T-cell (primary cell): ENCODE measurements around the gene SYAP1. TPM values are rescaled to one million over a fixed set of nuclear protein-coding genes. Genes with fewer than 3 reads are reported as not detected.

Experiments
- ATAC-seq, 4 experiments: fragments of 200-7000 bp in 3 of 4; fragments of 150-1000 bp in 1 of 4; cut with Tn5 transposase; replicated peaks in 1 of 4; 1 replicate in 3 of 4; 2 replicates in 1 of 4; pipeline ENCODE4 v1.10.0; 2021; ENCODE audit warnings: moderate library complexity in 3 of 4, mild to moderate bottlenecking in 2 of 4, moderate number of reproducible peaks in 1 of 4
- CTCF ChIA-PET, 2 donors: fragments of 300-600 bp; sonication (Branson Sonifier 250); formaldehyde crosslinking; loops; one replicate each; lab custom pipeline; 2022; ENCODE audit warnings: antibody characterized with exemption in 2 of 2; lab: Charles Lee
- POLR2A ChIA-PET, 2 donors: fragments of 300-600 bp; sonication (Branson Sonifier 250); formaldehyde crosslinking; loops; one replicate each; lab custom pipeline; 2022; ENCODE audit warnings: antibody characterized with exemption in 2 of 2; lab: Charles Lee
- DNase-seq, 35 experiments: peaks; one replicate each; pipeline versions ENCODE4 v3.0.0 to v3.0.0-alpha.2; 2013 to 2023
- H3K27ac ChIP-seq: one replicate; pipeline ENCODE4 v1.5.1; 2013; ENCODE audit warnings: low read length
- H3K27me3 ChIP-seq, 2 experiments: replicated peaks in 1 of 2; 1 replicate in 1 of 2; 2 replicates in 1 of 2; pipeline versions ENCODE4 v1.6.1 to v1.7.0; 2013; ENCODE audit warnings: low read length in 1 of 2, mixed read lengths in 1 of 2; ENCODE audit not compliant: control insufficient read depth in 2 of 2, insufficient read depth in 2 of 2; ENCODE audit errors: extremely low read depth in 1 of 2
- H3K36me3 ChIP-seq, 2 donors: 1 replicate in 1 of 2; 2 replicates in 1 of 2; pipeline versions ENCODE4 v1.6.1 to v1.7.0; 2013; ENCODE audit warnings: low read length in 1 of 2; ENCODE audit not compliant: control insufficient read depth in 2 of 2, insufficient read depth in 1 of 2; ENCODE audit errors: extremely low read depth in 1 of 2
- H3K4me1 ChIP-seq, 2 experiments: 1 replicate in 1 of 2; 2 replicates in 1 of 2; pipeline versions ENCODE4 v1.6.1 to v1.7.0; 2013; ENCODE audit warnings: low read length in 2 of 2, mixed read lengths in 1 of 2; ENCODE audit not compliant: insufficient read depth in 2 of 2, control insufficient read depth in 1 of 2; ENCODE audit errors: extremely low read depth in 1 of 2
- H3K4me3 ChIP-seq, 2 donors: 1 replicate in 1 of 2; 2 replicates in 1 of 2; pipeline versions ENCODE4 v1.5.1 to v1.7.0; 2013; ENCODE audit warnings: mild to moderate bottlenecking in 2 of 2, low read length in 1 of 2, moderate library complexity in 1 of 2; ENCODE audit not compliant: control insufficient read depth in 1 of 2; ENCODE audit errors: extremely low read depth in 1 of 2
- H3K9me3 ChIP-seq: 2 replicates; pipeline ENCODE4 v1.7.0; 2013
- H3K27ac Mint-ChIP-seq, 2 donors: one replicate each; pipeline ENCODE4 v1.8.0; 2020 to 2021; ENCODE audit warnings: mild to moderate bottlenecking in 2 of 2, mixed read lengths in 2 of 2
- H3K27me3 Mint-ChIP-seq, 2 donors: one replicate each; pipeline ENCODE4 v1.8.0; 2021 to 2022; ENCODE audit warnings: mixed read lengths in 2 of 2
- H3K36me3 Mint-ChIP-seq: one replicate; pipeline ENCODE4 v1.8.0; 2021; ENCODE audit warnings: mixed read lengths
- H3K4me1 Mint-ChIP-seq, 3 donors: one replicate each; pipeline ENCODE4 v1.8.0; 2020 to 2022; ENCODE audit warnings: mixed read lengths in 3 of 3, mild to moderate bottlenecking in 1 of 3
- H3K4me3 Mint-ChIP-seq, 3 donors: one replicate each; pipeline ENCODE4 v1.8.0; 2020 to 2022; ENCODE audit warnings: mild to moderate bottlenecking in 3 of 3, mixed read lengths in 3 of 3, moderate library complexity in 3 of 3
- H3K9me3 Mint-ChIP-seq, 3 donors: one replicate each; pipeline ENCODE4 v1.8.0; 2020 to 2022; ENCODE audit warnings: mixed read lengths in 3 of 3
- WGBS: methylation state at CpG from one replicate; pipeline ENCODE4 v1.1.5; 2013; ENCODE audit warnings: missing lambda C conversion rate; ENCODE audit not compliant: insufficient coverage; 5-methylcytosine and 5-hydroxymethylcytosine counted together
- total RNA-seq, 35 experiments: library from RNA in 6 of 35; stranded (reverse) in 6 of 35; fragments of 120-200 nt in 1 of 35; gene quantifications; one replicate each; pipeline versions ENCODE4 v1.2.1 to v1.2.4 and lab custom pipeline; 2013 to 2026

SYAP1 gene
- total RNA-seq, 5 donors from 2014 or later (not counting 1 experiment from before 2014, with no cell fraction given): 12.5 to 53.2 (median 19.3) TPM

DNA sequence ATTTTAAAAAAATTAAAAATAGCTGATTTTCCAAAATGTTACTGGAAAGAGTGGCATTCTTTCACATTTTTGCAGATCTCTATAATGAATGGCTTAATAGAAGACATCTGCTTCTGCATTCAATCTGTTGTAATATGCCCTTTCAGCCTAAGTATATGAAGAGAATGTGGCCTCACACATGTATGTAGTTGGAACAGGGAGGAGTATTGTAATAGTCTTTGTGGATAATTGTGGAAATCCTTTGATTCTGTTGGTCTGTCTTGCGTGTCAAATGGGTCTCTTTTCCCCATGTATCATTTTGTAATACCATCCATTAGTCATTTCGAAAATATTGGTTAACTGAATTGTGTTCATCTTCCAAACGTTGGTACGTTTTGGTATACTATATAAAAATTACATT, 78.4 kb downstream of the SYAP1 start:
- ChIA-PET CTCF (no interaction called here), POLR2A (interaction anchor here in 1 of 2 donors (0.6 to 0.7 kb wide), 2 partner anchors 11 to 85 kb away, joined by 3 read pairs; partner anchors contain the start of gene CTPS2)
- Mint-ChIP-seq H3K36me3 (peaks cover 15% of the 10 kb centered on the region), H3K27me3 (no peaks in the 10 kb centered on the region), H3K9me3 (no peaks in the 10 kb centered on the region), H3K4me1 (peaks cover 17 to 34% (median 18%) of the 10 kb centered on the region in 3 donors), H3K4me3 (no peak overlapping the region), H3K27ac (no peak overlapping the region)
- H3K4me1 ChIP-seq: no peaks in the 10 kb centered on the region
- H3K27me3 ChIP-seq: no peaks in the 10 kb centered on the region
- no CpG with 5 or more reads among the region's 4 CpGs for WGBS
- H3K9me3 ChIP-seq: no peaks in the 10 kb centered on the region
- no peak overlapping the region for H3K4me3 ChIP-seq
- peaks cover 0 to 14% of the 10 kb centered on the region in 2 donors for H3K36me3 ChIP-seq
- no peak overlapping the region for H3K27ac ChIP-seq
- DNase-seq (no peak), ATAC-seq (no peak)

DNA sequence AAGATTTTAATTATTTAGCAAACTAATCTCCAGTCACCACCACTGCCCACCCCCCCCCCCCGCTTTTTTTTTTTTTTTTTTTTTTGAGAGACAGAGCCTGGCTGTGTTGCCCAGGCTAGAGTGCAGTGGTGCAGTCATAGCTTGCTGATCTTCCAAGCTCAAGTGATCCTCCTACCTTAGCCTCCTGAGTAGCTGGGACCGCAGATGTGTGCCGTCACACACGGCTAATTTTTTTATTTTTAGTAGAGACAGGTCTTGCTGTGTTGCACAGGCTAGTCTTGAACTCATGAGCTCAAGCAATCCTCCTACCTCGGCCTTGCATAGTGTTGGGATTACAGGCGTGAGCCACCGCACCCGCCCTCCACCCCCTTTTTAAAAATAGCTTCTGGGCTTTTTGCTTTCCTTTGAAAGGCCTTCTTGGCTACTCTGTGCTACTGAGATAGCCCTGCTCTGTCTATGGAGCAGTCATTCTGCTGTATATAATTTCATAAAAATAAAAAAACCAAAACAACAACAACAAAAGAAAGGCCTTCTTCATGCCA, 85.6 kb downstream of the SYAP1 start:
- Mint-ChIP-seq H3K4me3 (no peak overlapping the region), H3K4me1 (peaks cover 22 to 46% (median 30%) of the 10 kb centered on the region in 3 donors), H3K9me3 (no peaks in the 10 kb centered on the region), H3K27ac (no peak overlapping the region), H3K36me3 (peaks cover 4% of the 10 kb centered on the region), H3K27me3 (no peaks in the 10 kb centered on the region)
- no CpG with 5 or more reads among the region's 8 CpGs for WGBS
- no peak for ATAC-seq
- Histone ChIP-seq H3K27ac (no peak overlapping the region), H3K9me3 (no peaks in the 10 kb centered on the region), H3K4me3 (no peak overlapping the region), H3K36me3 (no peaks in the 10 kb centered on the region), H3K27me3 (no peaks in the 10 kb centered on the region), H3K4me1 (no peaks in the 10 kb centered on the region)
- ChIA-PET CTCF (interaction anchor here in 1 of 2 donors (0.6 kb wide), 1 partner anchor 65 kb away, joined by 4 read pairs; no protein-coding TSS in a partner anchor), POLR2A (interaction anchor here (0.5 to 0.6 kb wide), 7 partner anchors 23 to 1134 kb away, joined by 3 to 8 read pairs (median 4); no protein-coding TSS in a partner anchor)
- no peak for DNase-seq

DNA sequence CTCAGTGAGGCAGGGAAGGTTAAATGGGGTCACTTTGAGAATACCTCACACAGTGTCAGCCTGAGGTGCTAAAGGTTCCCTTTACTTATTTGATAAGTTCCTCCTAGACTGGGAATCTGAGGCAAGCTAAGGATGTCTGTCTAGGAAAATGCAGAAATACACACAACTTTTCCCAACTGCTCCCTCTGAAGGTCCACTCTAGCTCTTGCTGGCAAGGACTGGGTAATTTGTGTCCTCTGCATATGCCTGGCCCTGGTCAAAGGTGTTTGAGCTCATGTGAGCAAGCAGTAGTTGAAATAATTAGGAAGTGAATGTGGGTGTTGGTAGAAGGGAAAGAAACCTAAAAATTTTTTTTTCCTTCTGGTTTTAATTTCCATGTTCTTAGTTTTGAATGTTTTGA, 88.1 kb downstream of the SYAP1 start:
- CTCF ChIA-PET: interaction anchor here in 1 of 2 donors (0.6 kb wide), 1 partner anchor 288 kb away, joined by 3 read pairs; no protein-coding TSS in a partner anchor
- no peak overlapping the region for H3K4me3 Mint-ChIP-seq
- H3K36me3 Mint-ChIP-seq: peaks cover 4% of the 10 kb centered on the region
- H3K4me3 ChIP-seq: no peak overlapping the region
- ATAC-seq (peak in 1 of 4 experiments; percentile 24), DNase-seq (no peak)
- H3K9me3 Mint-ChIP-seq: no peaks in the 10 kb centered on the region
- H3K9me3 ChIP-seq: no peaks in the 10 kb centered on the region
- no peaks in the 10 kb centered on the region for H3K27me3 Mint-ChIP-seq
- H3K36me3 ChIP-seq: no peaks in the 10 kb centered on the region
- POLR2A ChIA-PET: interaction anchor here (0.6 kb wide), 2 partner anchors 12 to 37 kb away, joined by 3 to 10 read pairs; no protein-coding TSS in a partner anchor
- H3K4me1 Mint-ChIP-seq: peaks cover 28 to 40% (median 29%) of the 10 kb centered on the region in 3 donors
- no peak overlapping the region for H3K27ac ChIP-seq
- H3K27me3 ChIP-seq: no peaks in the 10 kb centered on the region
- no peaks in the 10 kb centered on the region for H3K4me1 ChIP-seq
- H3K27ac Mint-ChIP-seq: no peak overlapping the region

DNA sequence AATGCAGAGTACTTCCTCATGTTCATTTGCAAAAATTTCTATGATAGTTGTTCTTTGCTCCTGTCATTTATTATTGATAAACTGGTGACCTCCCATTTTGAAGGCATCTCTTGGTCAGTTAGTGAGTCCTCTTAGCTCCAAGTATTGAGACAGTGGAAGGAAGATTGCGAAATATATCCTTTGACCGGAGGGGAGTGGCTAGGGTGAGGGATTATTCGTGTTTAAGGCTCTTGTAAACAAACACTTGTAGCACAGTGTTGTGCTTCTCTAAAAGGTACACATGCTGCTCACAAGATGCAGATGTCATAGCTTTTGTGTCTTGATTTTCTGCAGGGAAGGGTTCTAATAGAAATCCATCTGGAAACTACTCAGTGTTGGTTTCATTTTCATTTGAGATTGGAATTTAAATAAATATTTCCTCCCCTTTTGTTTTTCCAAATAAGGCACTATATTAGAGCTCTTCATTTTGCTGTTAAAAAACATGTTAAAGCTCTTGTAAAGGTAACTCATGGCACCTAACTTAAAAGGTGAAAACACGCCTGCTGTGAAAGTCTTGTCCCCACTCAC, 88.6 kb downstream of the SYAP1 start:
- H3K9me3 ChIP-seq: no peaks in the 10 kb centered on the region
- no peak overlapping the region for H3K4me3 ChIP-seq
- Mint-ChIP-seq H3K4me3 (no peak overlapping the region), H3K27me3 (no peaks in the 10 kb centered on the region), H3K9me3 (no peaks in the 10 kb centered on the region), H3K27ac (peak overlapping the region in 1 of 2 donors; percentile 61), H3K4me1 (peaks cover 28 to 43% (median 29%) of the 10 kb centered on the region in 3 donors), H3K36me3 (peaks cover 4% of the 10 kb centered on the region)
- DNase-seq (no peak), ATAC-seq (no peak)
- 74% methylated on average over 3 of the region's 4 CpGs for WGBS
- H3K27ac ChIP-seq: no peak overlapping the region
- ChIA-PET CTCF (interaction anchor here in 1 of 2 donors (0.6 kb wide), 1 partner anchor 289 kb away, joined by 3 read pairs; no protein-coding TSS in a partner anchor), POLR2A (interaction anchor here in 1 of 2 donors (0.6 kb wide), 1 partner anchor 13 kb away, joined by 3 read pairs; no protein-coding TSS in a partner anchor)
- H3K4me1 ChIP-seq: no peaks in the 10 kb centered on the region
- H3K36me3 ChIP-seq: no peaks in the 10 kb centered on the region
- H3K27me3 ChIP-seq: no peaks in the 10 kb centered on the region

DNA sequence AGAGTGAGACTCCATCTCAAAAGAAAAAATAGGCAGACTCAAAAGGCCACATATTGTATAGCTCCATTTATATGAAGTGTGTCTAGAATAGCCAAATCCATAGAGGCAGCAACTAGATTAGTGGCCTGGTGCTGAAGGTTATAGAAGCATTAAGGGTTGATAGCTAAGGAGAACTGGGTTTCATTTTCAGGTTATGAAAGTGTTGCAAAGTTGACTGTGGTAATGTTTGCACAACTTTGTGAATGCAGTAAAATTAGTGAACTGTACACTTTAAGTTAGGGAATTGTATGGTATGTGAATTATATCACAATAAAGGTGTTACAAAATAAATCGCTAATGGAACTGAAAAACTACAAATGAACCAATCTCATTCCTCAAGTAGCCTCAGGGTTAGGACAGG, 95.2 kb downstream of the SYAP1 start:
- no peak for DNase-seq
- Mint-ChIP-seq H3K27ac (no peak overlapping the region), H3K36me3 (peaks cover 5% of the 10 kb centered on the region), H3K4me3 (no peak overlapping the region), H3K9me3 (no peaks in the 10 kb centered on the region), H3K4me1 (peaks cover 8 to 15% (median 13%) of the 10 kb centered on the region in 3 donors), H3K27me3 (no peaks in the 10 kb centered on the region)
- no CpG with 5 or more reads among the region's 1 CpG for WGBS
- H3K9me3 ChIP-seq: no peaks in the 10 kb centered on the region
- H3K4me3 ChIP-seq: no peak overlapping the region
- H3K4me1 ChIP-seq: no peaks in the 10 kb centered on the region
- no peaks in the 10 kb centered on the region for H3K27me3 ChIP-seq
- H3K36me3 ChIP-seq: peaks cover 0 to 4% of the 10 kb centered on the region in 2 donors
- no peak overlapping the region for H3K27ac ChIP-seq
- POLR2A ChIA-PET: no interaction called here
- CTCF ChIA-PET: interaction anchor here in 1 of 2 donors (0.6 kb wide), 1 partner anchor 11 kb away, joined by 3 read pairs; no protein-coding TSS in a partner anchor
- no peak for ATAC-seq
